Peyer's patch (tissue), 4 donors: Measurements from ENCODE around the gene GPD2. TPM values are rescaled to one million over a fixed set of nuclear protein-coding genes. Genes with fewer than 3 reads are reported as not detected.
"Not testable (repeated sequence)": the region's sequence is repeated elsewhere in the genome, so short reads cannot be mapped to it uniquely, and the experiment has no call there.

Experiments used
- DNase-seq, 3 donors: peaks; one replicate each; pipeline ENCODE4 v3.0.0-alpha.2; 2017 to 2019
- H3K27ac ChIP-seq, 4 donors: fragments of 200-600 bp; sonication (generic); one replicate each; pipeline ENCODE4 v1.5.1; 2016 to 2019
- H3K27me3 ChIP-seq, 2 donors: fragments of 200-600 bp; sonication (generic); one replicate each; pipeline ENCODE4 v1.5.1; 2019
- H3K36me3 ChIP-seq, 3 donors: fragments of 200-600 bp; sonication (generic); one replicate each; pipeline ENCODE4 v1.5.1; 2016 to 2019
- H3K4me1 ChIP-seq, 4 donors: fragments of 200-600 bp; sonication (generic); one replicate each; pipeline ENCODE4 v1.5.1; 2016 to 2019
- H3K4me3 ChIP-seq, 4 donors: fragments of 200-600 bp; sonication (generic); 1 replicate in 3 of 4; 2 replicates in 1 of 4; pipeline ENCODE4 v1.5.1; 2016 to 2019; ENCODE audit warnings: mild to moderate bottlenecking in 1 of 4
- H3K9me3 ChIP-seq, 4 donors: fragments of 200-600 bp; sonication (generic); one replicate each; pipeline ENCODE4 v1.5.1; 2016 to 2019; ENCODE audit warnings: mild to moderate bottlenecking in 1 of 4
- CTCF ChIP-seq, 6 experiments: fragments of 450-650 bp in 4 of 6; fragments of 200-600 bp in 2 of 6; sonication (generic) in 1 of 6; IDR thresholded peaks; one replicate each; pipeline ENCODE4 v1.5.1; 2017 to 2019; ENCODE audit warnings: antibody characterized with exemption in 6 of 6, mild to moderate bottlenecking in 3 of 6, moderate library complexity in 1 of 6
- POLR2A ChIP-seq, 2 donors: fragments of 450-650 bp; IDR thresholded peaks; one replicate each; pipeline ENCODE4 v1.5.1; 2017; ENCODE audit warnings: antibody characterized with exemption in 2 of 2, mild to moderate bottlenecking in 2 of 2, moderate library complexity in 2 of 2
- total RNA-seq, 4 donors: library from RNA; depleted of rRNA; stranded (reverse); fragments of >200 nt; gene quantifications; one replicate each; pipeline ENCODE4 v1.1.0, GENCODE V29; 2016

The GPD2 gene
- total RNA-seq, 4 donors from 2014 or later = 50.3 to 125 (median 83.4) TPM

- H3K4me3 ChIP-seq = no peak overlapping the region
- H3K36me3 ChIP-seq = no peaks in the 10 kb centered on the region
- H3K27me3 ChIP-seq = no peaks in the 10 kb centered on the region
- no peaks in the 10 kb centered on the region for H3K9me3 ChIP-seq
- TF ChIP-seq POLR2A (IDR thresholded peaks at IDR 0.05) = no peak
- no peak for TF ChIP-seq CTCF (IDR thresholded peaks at IDR 0.05)
- no peak overlapping the region for H3K27ac ChIP-seq
- no peak for DNase-seq
- no peaks in the 10 kb centered on the region for H3K4me1 ChIP-seq
Observed at GRCh38 chr2:156601855-156602551, 165.8 kb downstream of the GPD2 start.

- H3K27ac ChIP-seq = no peak overlapping the region
- H3K36me3 ChIP-seq = no peaks in the 10 kb centered on the region
- DNase-seq = no peak
- no peak overlapping the region for H3K4me3 ChIP-seq
- no peaks in the 10 kb centered on the region for H3K27me3 ChIP-seq
- no peaks in the 10 kb centered on the region for H3K4me1 ChIP-seq
- TF ChIP-seq POLR2A (IDR thresholded peaks at IDR 0.05) (no peak), CTCF (IDR thresholded peaks at IDR 0.05) (no peak)
- no peaks in the 10 kb centered on the region for H3K9me3 ChIP-seq
Observed at GRCh38 chr2:156602552-156602933, 166.4 kb downstream of the GPD2 start.

GRCh38 chr2:156615836-156616322 is 179.7 kb downstream of the GPD2 start:
- Histone ChIP-seq H3K9me3 (no peaks in the 10 kb centered on the region), H3K27me3 (no peaks in the 10 kb centered on the region), H3K4me3 (no peak overlapping the region), H3K4me1 (no peaks in the 10 kb centered on the region), H3K36me3 (no peaks in the 10 kb centered on the region), H3K27ac (no peak overlapping the region)
- no peak for TF ChIP-seq POLR2A (IDR thresholded peaks at IDR 0.05)
- no peak for TF ChIP-seq CTCF (IDR thresholded peaks at IDR 0.05)
- DNase-seq = no peak

GRCh38 chr2:156618071-156618470 is 181.9 kb downstream of the GPD2 start:
- not testable (repeated sequence) for H3K4me3 ChIP-seq, H3K27me3 ChIP-seq, H3K9me3 ChIP-seq, H3K27ac ChIP-seq, H3K36me3 ChIP-seq, DNase-seq, H3K4me1 ChIP-seq

GRCh38 chr2:156619021-156619539 is 182.9 kb downstream of the GPD2 start:
- Histone ChIP-seq H3K36me3 (no peaks in the 10 kb centered on the region), H3K27me3 (no peaks in the 10 kb centered on the region), H3K4me1 (no peaks in the 10 kb centered on the region), H3K4me3 (no peak overlapping the region), H3K9me3 (no peaks in the 10 kb centered on the region), H3K27ac (no peak overlapping the region)
- TF ChIP-seq POLR2A (IDR thresholded peaks at IDR 0.05) (no peak), CTCF (IDR thresholded peaks at IDR 0.05) (no peak)
- DNase-seq = no peak

GRCh38 chr2:156622491-156622890 is 186.3 kb downstream of the GPD2 start:
- TF ChIP-seq POLR2A (IDR thresholded peaks at IDR 0.05) (no peak), CTCF (IDR thresholded peaks at IDR 0.05) (no peak)
- Histone ChIP-seq H3K4me1 (no peaks in the 10 kb centered on the region), H3K27me3 (no peaks in the 10 kb centered on the region), H3K4me3 (no peak overlapping the region), H3K36me3 (no peaks in the 10 kb centered on the region), H3K9me3 (no peaks in the 10 kb centered on the region), H3K27ac (no peak overlapping the region)
- no peak for DNase-seq
